Adrenal gland (tissue), 5 donors: ENCODE results near the gene LDLRAP1.

Experiments used
- CTCF ChIP-seq, 6 experiments: fragments of 450-650 bp in 4 of 6; fragments of 200-600 bp in 2 of 6; sonication (generic) in 1 of 6; IDR thresholded peaks; 1 replicate in 5 of 6; 2 replicates in 1 of 6; pipeline versions ENCODE4 v1.5.1 to v1.8.0; 2016 to 2021; ENCODE audit warnings: antibody characterized with exemption in 6 of 6, mild to moderate bottlenecking in 2 of 6, moderate library complexity in 1 of 6
- POLR2A ChIP-seq, 2 donors: fragments of 450-650 bp; IDR thresholded peaks; one replicate each; pipeline ENCODE4 v1.6.1; 2017; ENCODE audit warnings: antibody characterized with exemption in 2 of 2, mild to moderate bottlenecking in 2 of 2, moderate library complexity in 1 of 2
- donor health status: DM: no; HTN: no; CAD: no.

- TF ChIP-seq CTCF (IDR thresholded peaks at IDR 0.05) = no peak
- no peak for TF ChIP-seq POLR2A (IDR thresholded peaks at IDR 0.05)
Observed at GRCh38 chr1:25561421-25562100, 18.2 kb downstream of the LDLRAP1 start.
